GM19463 (cell line): ENCODE results near the gene C11orf54.
"Not testable (repeated sequence)": the region's sequence is repeated elsewhere in the genome, so short reads cannot be mapped to it uniquely, and the experiment has no call there.

Experiments
- ATAC-seq: cut with Tn5 transposase; IDR thresholded peaks from one replicate; pipeline ENCODE4 v1.9.1; 2021; ENCODE audit warnings: mild to moderate bottlenecking, moderate library complexity; ENCODE audit not compliant: unreplicated experiment

Gene C11orf54

GRCh38 chr11:93733474-93733873 is 8.0 kb upstream of the C11orf54 start:
- no peak for ATAC-seq

GRCh38 chr11:93734427-93735222 is 6.8 kb upstream of the C11orf54 start:
- no peak for ATAC-seq

GRCh38 chr11:93735627-93736026 is 5.8 kb upstream of the C11orf54 start:
- no peak for ATAC-seq

- no peak for ATAC-seq
These were observed 5.3 kb upstream of the C11orf54 start for GRCh38 chr11:93736129-93736528.

GRCh38 chr11:93737904-93738612 is 3.4 kb upstream of the C11orf54 start:
- no peak for ATAC-seq

- ATAC-seq = no peak
These were observed 2.8 kb upstream of the C11orf54 start for GRCh38 chr11:93738647-93739081.

GRCh38 chr11:93740031-93740729 is 1.3 kb upstream of the C11orf54 start:
- ATAC-seq = no peak

GRCh38 chr11:93740730-93741093 is 760 bp upstream of the C11orf54 start:
- peak; percentile 25 for ATAC-seq

- ATAC-seq = peak; percentile 5
These were observed 382 bp downstream of the C11orf54 start for GRCh38 chr11:93741882-93742226.

- ATAC-seq = no peak
These were observed 1.8 kb downstream of the C11orf54 start for GRCh38 chr11:93743291-93743690.

GRCh38 chr11:93744669-93745004 is 3.2 kb downstream of the C11orf54 start:
- no peak for ATAC-seq

- ATAC-seq = not testable (repeated sequence)
These were observed 3.7 kb downstream of the C11orf54 start for GRCh38 chr11:93745005-93745755.

- ATAC-seq = no peak
These were observed 4.6 kb downstream of the C11orf54 start for GRCh38 chr11:93746101-93746500.

GRCh38 chr11:93747122-93747521 is 5.7 kb downstream of the C11orf54 start:
- ATAC-seq = peak; percentile 91

GRCh38 chr11:93751001-93751400 is 9.5 kb downstream of the C11orf54 start:
- ATAC-seq = no peak

- no peak for ATAC-seq
These were observed 11.8 kb downstream of the C11orf54 start for GRCh38 chr11:93753241-93753640.

- no peak for ATAC-seq
These were observed 15.3 kb downstream of the C11orf54 start for GRCh38 chr11:93756748-93757147.

GRCh38 chr11:93757301-93757700 is 15.8 kb downstream of the C11orf54 start:
- ATAC-seq = no peak

- no peak for ATAC-seq
These were observed 16.7 kb downstream of the C11orf54 start for GRCh38 chr11:93757924-93758865.

- ATAC-seq = not testable (repeated sequence)
These were observed 17.7 kb downstream of the C11orf54 start for GRCh38 chr11:93759123-93759522.
